GM12878 (cell line): Measurements from ENCODE around the gene SORCS2.

ENCODE experiments used
- BHLHE40 ChIP-seq, 2 experiments: fragments of 450-650 bp in 1 of 2; IDR thresholded peaks; 2 replicates each; pipeline ENCODE4 v1.6.1; 2011 to 2017; ENCODE audit warnings: low read depth in 2 of 2, borderline replicate concordance in 1 of 2, improper control_type of control experiment in 1 of 2, low read length in 1 of 2, mild to moderate bottlenecking in 1 of 2
- CTCF ChIP-seq, 3 experiments: IDR thresholded peaks in 2 of 3; conservative IDR thresholded peaks in 1 of 3; 2 replicates each; pipeline ENCODE4 v1.5.1; 2011; ENCODE audit warnings: low read depth in 3 of 3, low read length in 3 of 3, mild to moderate bottlenecking in 3 of 3, control low read depth in 2 of 3, moderate library complexity in 2 of 3, inconsistent platforms in 1 of 3, mixed read lengths in 1 of 3; ENCODE audit not compliant: control insufficient read depth in 2 of 3, insufficient read depth in 1 of 3; ENCODE audit errors: extremely low read depth in 1 of 3
- GATAD2B ChIP-seq: fragments of 450-650 bp; conservative IDR thresholded peaks from 2 replicates; pipeline ENCODE4 v1.6.1; 2017; ENCODE audit warnings: low read depth, mild to moderate bottlenecking, moderate library complexity
- POLR2A ChIP-seq: IDR thresholded peaks from 2 replicates; pipeline ENCODE4 v1.6.1; 2011; ENCODE audit warnings: low read depth, mild to moderate bottlenecking, low read length
- POLR2AphosphoS5 ChIP-seq: IDR thresholded peaks from 2 replicates; pipeline ENCODE4 v1.6.1; 2011; ENCODE audit warnings: mild to moderate bottlenecking, low read length, inconsistent platforms
- SP1 ChIP-seq: IDR thresholded peaks from one replicate; pipeline ENCODE4 v1.6.1; 2011; ENCODE audit warnings: low read depth, low read length
- ZBTB33 ChIP-seq: fragments of 450-650 bp; IDR thresholded peaks from 2 replicates; pipeline ENCODE4 v1.6.1; 2017; ENCODE audit warnings: mild to moderate bottlenecking

GRCh38 chr4:7713757-7714156, 521.4 kb downstream of the SORCS2 start:
- TF ChIP-seq SP1: no peak
- TF ChIP-seq POLR2AphosphoS5: no peak
- no peak for TF ChIP-seq CTCF (IDR thresholded peaks at IDR 0.05 in 2 of 3, conservative IDR thresholded peaks at IDR 0.05 in 1 of 3; ENCODE audit: control insufficient read depth in 2 of 3, extremely low read depth in 1 of 3, insufficient read depth in 1 of 3, low read depth in 3 of 3, low read length in 3 of 3)
- TF ChIP-seq GATAD2B: no peak
- TF ChIP-seq POLR2A: no peak
- no peak for TF ChIP-seq BHLHE40 (IDR thresholded peaks at IDR 0.05; ENCODE audit: borderline replicate concordance in 1 of 2, low read depth in 2 of 2, low read length in 1 of 2)
- TF ChIP-seq ZBTB33: no peak
